Raji (cell line): ENCODE data around the gene NLGN1.

Source experiments
- POLR2A ChIP-seq: IDR thresholded peaks from 2 replicates; pipeline ENCODE4 v1.6.1; 2011; ENCODE audit warnings: low read depth, low read length, control low read depth; ENCODE audit not compliant: insufficient read depth

NLGN1 gene

GRCh38 chr3:174243171-174243570 is 845.6 kb downstream of the NLGN1 start:
- no peak for TF ChIP-seq POLR2A

GRCh38 chr3:174247687-174248152 is 850.2 kb downstream of the NLGN1 start:
- TF ChIP-seq POLR2A, result no peak

- no peak for TF ChIP-seq POLR2A
Measured at GRCh38 chr3:174251681-174252080, 854.1 kb downstream of the NLGN1 start.

- no peak for TF ChIP-seq POLR2A
Measured at GRCh38 chr3:174253196-174253823, 855.8 kb downstream of the NLGN1 start.

- no peak for TF ChIP-seq POLR2A
Measured at GRCh38 chr3:174253940-174254339, 856.4 kb downstream of the NLGN1 start.

GRCh38 chr3:174255454-174255853 is 857.9 kb downstream of the NLGN1 start:
- no peak for TF ChIP-seq POLR2A

- TF ChIP-seq POLR2A, result no peak
Measured at GRCh38 chr3:174266476-174266875, 868.9 kb downstream of the NLGN1 start.

GRCh38 chr3:174268061-174268460 is 870.5 kb downstream of the NLGN1 start:
- TF ChIP-seq POLR2A, result no peak

GRCh38 chr3:174268586-174268985 is 871.0 kb downstream of the NLGN1 start:
- TF ChIP-seq POLR2A, result no peak

GRCh38 chr3:174270841-174271240 is 873.3 kb downstream of the NLGN1 start:
- no peak for TF ChIP-seq POLR2A

- TF ChIP-seq POLR2A, result no peak
Measured at GRCh38 chr3:174275336-174275735, 877.8 kb downstream of the NLGN1 start.

GRCh38 chr3:174276826-174277225 is 879.3 kb downstream of the NLGN1 start:
- TF ChIP-seq POLR2A, result no peak

GRCh38 chr3:174278094-174278493 is 880.5 kb downstream of the NLGN1 start:
- no peak for TF ChIP-seq POLR2A

- TF ChIP-seq POLR2A, result no peak
Measured at GRCh38 chr3:174280186-174280585, 882.6 kb downstream of the NLGN1 start.

- no peak for TF ChIP-seq POLR2A
Measured at GRCh38 chr3:174285242-174285864, 887.8 kb downstream of the NLGN1 start.

- no peak for TF ChIP-seq POLR2A
Measured at GRCh38 chr3:174287705-174288104, 890.2 kb downstream of the NLGN1 start.

- no peak for TF ChIP-seq POLR2A
Measured at GRCh38 chr3:174294616-174295015, 897.1 kb downstream of the NLGN1 start.
